T-helper 17 cell (primary cell): Measurements from ENCODE around the gene MC1R. TPM values are rescaled to one million over a fixed set of nuclear protein-coding genes. Genes with fewer than 3 reads are reported as not detected.

Experiments used
- total RNA-seq, 4 donors: library from RNA in 2 of 4; stranded (reverse) in 2 of 4; gene quantifications; one replicate each; pipeline ENCODE4 v1.2.3 and lab custom pipeline; 2022 to 2026

MC1R gene
- total RNA-seq, 2 donors from 2014 or later, result 10.1 to 13.8 TPM

Other genes with a start within 250 kb of the MC1R start
- gene CDK10, start 232.2 kb upstream of the MC1R start, total RNA-seq, result 10 to 100 TPM; 83.0 to 86.0 TPM
- 10 to 100 TPM; 20.6 to 30.8 TPM for gene SPATA2L, start 217.2 kb upstream of the MC1R start, total RNA-seq
- 10 to 100 TPM; 18.8 to 23.2 TPM for gene VPS9D1, start 198.0 kb upstream of the MC1R start, total RNA-seq
- gene ZNF276, start 197.3 kb upstream of the MC1R start, total RNA-seq, result 100 to 1,000 TPM; 103 to 104 TPM
- gene FANCA, start 102.2 kb upstream of the MC1R start, total RNA-seq, result 10 to 100 TPM; 10.7 to 12.7 TPM
- 1 to 10 TPM; 1.3 to 3.3 TPM for gene SPIRE2, start 90.4 kb upstream of the MC1R start, total RNA-seq
- gene TCF25, start 45.3 kb upstream of the MC1R start, total RNA-seq, result 100 to 1,000 TPM; 393 to 428 TPM
- under 1 TPM; 0.52 to 0.96 TPM for gene TUBB3, start 4.5 kb downstream of the MC1R start, total RNA-seq
- gene DEF8, start 29.9 kb downstream of the MC1R start, total RNA-seq, result 10 to 100 TPM; 32.5 to 38.3 TPM
- gene DBNDD1, start 100.6 kb downstream of the MC1R start, total RNA-seq, result under 1 TPM; 0.47 to 0.92 TPM
- not detected for gene PRDM7, start 158.5 kb downstream of the MC1R start, total RNA-seq